HepG2 (cell line): Measurements from ENCODE around the gene BPIFB4. TPM values are rescaled to one million over a fixed set of nuclear protein-coding genes. Genes with fewer than 3 reads are reported as not detected.

ENCODE experiments used
- EHMT2 ChIP-seq: fragments of 200-600 bp; sonication (generic); IDR thresholded peaks from 2 replicates; pipeline ENCODE4 v1.7.0; 2017; ENCODE audit warnings: antibody characterized with exemption, low read depth, low read length, borderline replicate concordance
- JARID2 ChIP-seq: sonication (generic); formaldehyde crosslinking; IDR thresholded peaks from 2 replicates; pipeline ENCODE4 v1.8.1; 2023; ENCODE audit warnings: missing genetic modification reagents, inconsistent platforms; ENCODE audit not compliant: insufficient replicate concordance
- RBFOX2 ChIP-seq: fragments of 200-400 bp; formaldehyde crosslinking; IDR thresholded peaks from 2 replicates; pipeline ENCODE4 v1.6.1; 2017; ENCODE audit warnings: low read depth, mild to moderate bottlenecking, low read length
- SNAI1 ChIP-seq: sonication (generic); formaldehyde crosslinking; IDR thresholded peaks from 2 replicates; pipeline ENCODE4 v1.5.0; 2020; ENCODE audit warnings: mild to moderate bottlenecking, missing genetic modification reagents, borderline replicate concordance
- TCF12 ChIP-seq, 2 experiments: fragments of 450-650 bp in 1 of 2; sonication (generic) in 1 of 2; formaldehyde crosslinking in 1 of 2; IDR thresholded peaks; 2 replicates each; pipeline versions ENCODE4 v1.6.1 to v1.8.0; 2017 to 2022; ENCODE audit warnings: antibody characterized with exemption in 1 of 2, mild to moderate bottlenecking in 1 of 2, missing genetic modification reagents in 1 of 2, moderate library complexity in 1 of 2
- TGIF2 ChIP-seq: IDR thresholded peaks from 2 replicates; pipeline ENCODE4 v1.6.1; 2016; ENCODE audit warnings: control low read depth, missing compliant biosample characterization
- U2AF2 ChIP-seq: fragments of 200-400 bp; formaldehyde crosslinking; IDR thresholded peaks from 2 replicates; pipeline ENCODE4 v1.6.1; 2017; ENCODE audit warnings: low read depth, mild to moderate bottlenecking, low read length
- polyA plus RNA-seq, 8 experiments: library from polyadenylated mRNA; depleted of rRNA in 3 of 8; stranded (reverse) in 7 of 8; unstranded in 1 of 8; fragments of >200 nt; fragmentation: Illumina TruSeq in 4 of 8; extraction: Trizol in 4 of 8; gene quantifications; 2 replicates each; pipeline versions ENCODE4 v1.2.1 to v1.2.3, GENCODE V29; 2011 to 2016; ENCODE audit warnings: low read depth in 4 of 8, missing spikeins in 1 of 8, mixed read lengths in 1 of 8; ENCODE audit not compliant: insufficient read depth in 1 of 8
- total RNA-seq, 5 experiments: library from RNA; depleted of rRNA; stranded (reverse); fragments of >200 nt; fragmentation: Illumina TruSeq; extraction: Trizol; gene quantifications; 2 replicates each; pipeline ENCODE4 v1.2.3, GENCODE V29; 2016; ENCODE audit warnings: low read depth in 1 of 5
- TF ChIP-seq, protein P1 (sequence below): sonication (generic); formaldehyde crosslinking; IDR thresholded peaks from 2 replicates; pipeline ENCODE4 v1.4.0; 2020; ENCODE audit warnings: low read depth, missing genetic modification reagents
- TF ChIP-seq, protein P2 (sequence below): IDR thresholded peaks from 2 replicates; pipeline ENCODE4 v1.6.1; 2016; ENCODE audit warnings: mild to moderate bottlenecking, missing biosample characterization, missing genetic modification reagents
- TF ChIP-seq, protein P3 (sequence below): sonication (generic); formaldehyde crosslinking; IDR thresholded peaks from 2 replicates; pipeline ENCODE4 v1.5.0; 2020; ENCODE audit warnings: missing genetic modification reagents

The BPIFB4 gene
- total and polyA plus RNA-seq, 2 of the 13 experiments (the other 11 are each of a cell fraction or from before 2014, with no cell fraction given): 0.09 TPM; not detected in 1

GRCh38 chr20:33110147-33110825 lies 30.8 kb downstream of the BPIFB4 start (continued):
- TF ChIP-seq, protein P1, sequence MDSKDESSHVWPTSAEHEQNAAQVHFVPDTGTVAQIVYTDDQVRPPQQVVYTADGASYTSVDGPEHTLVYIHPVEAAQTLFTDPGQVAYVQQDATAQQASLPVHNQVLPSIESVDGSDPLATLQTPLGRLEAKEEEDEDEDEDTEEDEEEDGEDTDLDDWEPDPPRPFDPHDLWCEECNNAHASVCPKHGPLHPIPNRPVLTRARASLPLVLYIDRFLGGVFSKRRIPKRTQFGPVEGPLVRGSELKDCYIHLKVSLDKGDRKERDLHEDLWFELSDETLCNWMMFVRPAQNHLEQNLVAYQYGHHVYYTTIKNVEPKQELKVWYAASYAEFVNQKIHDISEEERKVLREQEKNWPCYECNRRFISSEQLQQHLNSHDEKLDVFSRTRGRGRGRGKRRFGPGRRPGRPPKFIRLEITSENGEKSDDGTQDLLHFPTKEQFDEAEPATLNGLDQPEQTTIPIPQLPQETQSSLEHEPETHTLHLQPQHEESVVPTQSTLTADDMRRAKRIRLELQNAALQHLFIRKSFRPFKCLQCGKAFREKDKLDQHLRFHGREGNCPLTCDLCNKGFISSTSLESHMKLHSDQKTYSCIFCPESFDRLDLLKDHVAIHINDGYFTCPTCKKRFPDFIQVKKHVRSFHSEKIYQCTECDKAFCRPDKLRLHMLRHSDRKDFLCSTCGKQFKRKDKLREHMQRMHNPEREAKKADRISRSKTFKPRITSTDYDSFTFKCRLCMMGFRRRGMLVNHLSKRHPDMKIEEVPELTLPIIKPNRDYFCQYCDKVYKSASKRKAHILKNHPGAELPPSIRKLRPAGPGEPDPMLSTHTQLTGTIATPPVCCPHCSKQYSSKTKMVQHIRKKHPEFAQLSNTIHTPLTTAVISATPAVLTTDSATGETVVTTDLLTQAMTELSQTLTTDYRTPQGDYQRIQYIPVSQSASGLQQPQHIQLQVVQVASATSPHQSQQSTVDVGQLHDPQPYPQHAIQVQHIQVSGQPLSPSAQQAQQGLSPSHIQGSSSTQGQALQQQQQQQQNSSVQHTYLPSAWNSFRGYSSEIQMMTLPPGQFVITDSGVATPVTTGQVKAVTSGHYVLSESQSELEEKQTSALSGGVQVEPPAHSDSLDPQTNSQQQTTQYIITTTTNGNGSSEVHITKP (CRISPR knock-in tag): no peak
- TF ChIP-seq, protein P2, sequence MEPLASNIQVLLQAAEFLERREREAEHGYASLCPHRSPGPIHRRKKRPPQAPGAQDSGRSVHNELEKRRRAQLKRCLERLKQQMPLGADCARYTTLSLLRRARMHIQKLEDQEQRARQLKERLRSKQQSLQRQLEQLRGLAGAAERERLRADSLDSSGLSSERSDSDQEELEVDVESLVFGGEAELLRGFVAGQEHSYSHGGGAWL: no peak
- TF ChIP-seq SNAI1 (CRISPR knock-in tag): no peak
- no peak for TF ChIP-seq JARID2 (CRISPR knock-in tag)
- TF ChIP-seq TCF12 (IDR thresholded peaks at IDR 0.05): no peak
- TF ChIP-seq TCF12 (CRISPR knock-in tag; IDR thresholded peaks at IDR 0.05): no peak
- no peak for TF ChIP-seq U2AF2
- no peak for TF ChIP-seq TGIF2 (CRISPR knock-in tag)
- TF ChIP-seq, protein P3, sequence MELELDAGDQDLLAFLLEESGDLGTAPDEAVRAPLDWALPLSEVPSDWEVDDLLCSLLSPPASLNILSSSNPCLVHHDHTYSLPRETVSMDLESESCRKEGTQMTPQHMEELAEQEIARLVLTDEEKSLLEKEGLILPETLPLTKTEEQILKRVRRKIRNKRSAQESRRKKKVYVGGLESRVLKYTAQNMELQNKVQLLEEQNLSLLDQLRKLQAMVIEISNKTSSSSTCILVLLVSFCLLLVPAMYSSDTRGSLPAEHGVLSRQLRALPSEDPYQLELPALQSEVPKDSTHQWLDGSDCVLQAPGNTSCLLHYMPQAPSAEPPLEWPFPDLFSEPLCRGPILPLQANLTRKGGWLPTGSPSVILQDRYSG (CRISPR knock-in tag): no peak
- no peak for TF ChIP-seq RBFOX2
- TF ChIP-seq EHMT2: no peak
